A549 (cell line): ENCODE measurements around the gene CLDN4. TPM values are rescaled to one million over a fixed set of nuclear protein-coding genes. Genes with fewer than 3 reads are reported as not detected.

Experiments used
- ATAC-seq, 2 experiments: fragments of 200-7000 bp in 1 of 2; fragments of >200 bp in 1 of 2; cut with Nextera tagmentation in 1 of 2; cut with Tn5 transposase in 1 of 2; 3 replicates each; pipeline versions ENCODE4 v1.8.0 to v1.9.1; 2018 to 2020; ENCODE audit warnings: mild to moderate bottlenecking in 1 of 2, moderate library complexity in 1 of 2
- CTCF ChIA-PET: fragments of 300-600 bp; sonication (Branson Sonifier 250); formaldehyde crosslinking; extraction: SDS; loops from one replicate; lab custom pipeline; 2021; ENCODE audit warnings: antibody characterized with exemption, inconsistent platforms; lab: Yijun Ruan, JAX
- POLR2A ChIA-PET: fragments of 350-600 bp; formaldehyde crosslinking; extraction: SDS; loops from one replicate; lab custom pipeline; 2021; ENCODE audit warnings: antibody characterized with exemption, inconsistent platforms; lab: Yijun Ruan, JAX
- DNase-seq, 2 experiments: peaks; one replicate each; pipeline versions ENCODE4 v3.0.0 to v3.0.0-alpha.2; 2011 to 2016; ENCODE audit warnings: low read depth in 1 of 2, low spot score in 1 of 2
- FAIRE-seq: peaks from 2 replicates; lab custom pipeline; 2011; peaks lifted over from hg19 to GRCh38; lab: Jason Lieb, UNC
- H3K27ac ChIP-seq, 2 experiments: fragments of >200 bp; sonication (Bioruptor Twin); formaldehyde crosslinking; 3 replicates each; pipeline ENCODE4 v1.5.1; 2016 to 2017
- H3K4me1 ChIP-seq: fragments of >200 bp; sonication (Bioruptor Twin); formaldehyde crosslinking; 3 replicates; pipeline ENCODE4 v1.6.1; 2016
- H3K4me2 ChIP-seq: fragments of >200 bp; sonication (Bioruptor Twin); formaldehyde crosslinking; 3 replicates; pipeline ENCODE4 v1.6.1; 2016
- H3K4me3 ChIP-seq: fragments of >200 bp; sonication (Bioruptor Twin); formaldehyde crosslinking; 3 replicates; pipeline ENCODE4 v1.5.1; 2016
- H3K9me3 ChIP-seq: fragments of >200 bp; sonication (Bioruptor Twin); formaldehyde crosslinking; 3 replicates; pipeline ENCODE4 v1.6.1; 2016
- CBX2 ChIP-seq: fragments of 200-600 bp; sonication (generic); IDR thresholded peaks from 2 replicates; pipeline ENCODE4 v1.6.1; 2016; ENCODE audit warnings: low read depth, mild to moderate bottlenecking, borderline replicate concordance
- EHMT2 ChIP-seq: fragments of 200-600 bp; sonication (generic); IDR thresholded peaks from 2 replicates; pipeline ENCODE4 v1.6.1; 2016; ENCODE audit warnings: antibody characterized with exemption, low read depth, mild to moderate bottlenecking, moderate library complexity
- ELK1 ChIP-seq: fragments of 150-350 bp; IDR thresholded peaks from 2 replicates; pipeline ENCODE4 v1.6.1; 2014; ENCODE audit warnings: low read depth, mild to moderate bottlenecking, low read length
- FOXS1 ChIP-seq: fragments of 250-450 bp; sonication (Bioruptor Pico); IDR thresholded peaks from 2 replicates; pipeline ENCODE4 v1.5.0; 2020; ENCODE audit warnings: mild to moderate bottlenecking, moderate library complexity
- HMGXB4 ChIP-seq: fragments of 250-450 bp; sonication (Bioruptor Pico); IDR thresholded peaks from 2 replicates; pipeline ENCODE4 v1.5.0; 2021; ENCODE audit warnings: mild to moderate bottlenecking, moderate library complexity, borderline replicate concordance
- KDM1A ChIP-seq: fragments of 200-600 bp; sonication (generic); IDR thresholded peaks from 2 replicates; pipeline ENCODE4 v1.6.1; 2016; ENCODE audit warnings: low read depth, mild to moderate bottlenecking
- MAX ChIP-seq: IDR thresholded peaks from 2 replicates; pipeline ENCODE4 v1.6.1; 2012
- MAZ ChIP-seq: fragments of 150-350 bp; IDR thresholded peaks from 2 replicates; pipeline ENCODE4 v1.6.1; 2014; ENCODE audit warnings: antibody characterized with exemption, low read depth, low read length, borderline replicate concordance
- NR3C1 ChIP-seq: fragments of >200 bp; sonication (Bioruptor Twin); formaldehyde crosslinking; IDR thresholded peaks from 3 replicates; pipeline ENCODE4 v1.6.1; 2017
- RAD21 ChIP-seq, 2 experiments: fragments of >200 bp in 1 of 2; sonication (Bioruptor Twin) in 1 of 2; formaldehyde crosslinking in 1 of 2; IDR thresholded peaks in 1 of 2; conservative IDR thresholded peaks in 1 of 2; 2 replicates in 1 of 2; 3 replicates in 1 of 2; pipeline ENCODE4 v1.6.1; 2012 to 2018; ENCODE audit warnings: inconsistent platforms in 1 of 2
- RARB ChIP-seq: fragments of 250-450 bp; sonication (Bioruptor Pico); IDR thresholded peaks from 2 replicates; pipeline ENCODE4 v1.8.0; 2021; ENCODE audit warnings: mild to moderate bottlenecking, moderate library complexity
- RCOR1 ChIP-seq: fragments of 150-350 bp; IDR thresholded peaks from 2 replicates; pipeline ENCODE4 v1.6.1; 2014; ENCODE audit warnings: antibody characterized with exemption, low read length, low read depth
- REST ChIP-seq: fragments of 200-600 bp; sonication (generic); IDR thresholded peaks from 2 replicates; pipeline ENCODE4 v1.6.1; 2016; ENCODE audit warnings: antibody characterized with exemption, mild to moderate bottlenecking, moderate library complexity
- RFX5 ChIP-seq: fragments of 450-650 bp; IDR thresholded peaks from 2 replicates; pipeline ENCODE4 v1.7.1; 2014; ENCODE audit warnings: antibody characterized with exemption, mild to moderate bottlenecking, moderate library complexity
- TP53 ChIP-seq: fragments of 250-450 bp; sonication (Bioruptor Pico); IDR thresholded peaks from 2 replicates; pipeline ENCODE4 v1.5.0; 2021; ENCODE audit warnings: mild to moderate bottlenecking, moderate library complexity
- ZNF302 ChIP-seq: fragments of 250-450 bp; sonication (Bioruptor Pico); IDR thresholded peaks from 2 replicates; pipeline ENCODE4 v1.9.0; 2021; ENCODE audit warnings: inconsistent platforms, mild to moderate bottlenecking, moderate library complexity
- ZSCAN20 ChIP-seq: fragments of 250-450 bp; sonication (Bioruptor Pico); IDR thresholded peaks from 2 replicates; pipeline ENCODE4 v1.8.0; 2022; ENCODE audit warnings: mild to moderate bottlenecking, moderate library complexity
- WGBS: methylation state at CpG from one replicate; pipeline ENCODE4 v1.1.6; 2017; ENCODE audit errors: missing lambda C conversion rate; 5-methylcytosine and 5-hydroxymethylcytosine counted together
- polyA plus RNA-seq, 4 experiments: library from polyadenylated mRNA; depleted of rRNA in 3 of 4; stranded (reverse); fragments of >200 nt; fragmentation: RNase III in 1 of 4; extraction: RNeasy Plus Mini Kit Qiagen cat#74134 plus additional on column Dnase treatment in 1 of 4; gene quantifications; 2 replicates in 3 of 4; 3 replicates in 1 of 4; pipeline ENCODE4 v1.2.3, GENCODE V29; 2011 to 2017
- TF ChIP-seq, protein P1 (sequence below): fragments of >200 bp; sonication (Bioruptor Twin); formaldehyde crosslinking; IDR thresholded peaks from 2 replicates; pipeline ENCODE4 v1.6.1; 2016

The CLDN4 gene
- polyA plus RNA-seq, 2 of the 4 experiments (the other 2 are of a cell fraction), result 1.5 to 2.4 TPM

- TF ChIP-seq HMGXB4 (CRISPR knock-in tag), result no peak
- TF ChIP-seq FOXS1, result no peak
- no peak for TF ChIP-seq ZNF302 (CRISPR knock-in tag)
- no peak for TF ChIP-seq RCOR1
- TF ChIP-seq EHMT2, result no peak
- no peak for TF ChIP-seq REST
Observed at GRCh38 chr7:73881352-73882046, 50.7 kb downstream of the CLDN4 start (continued).

DNA sequence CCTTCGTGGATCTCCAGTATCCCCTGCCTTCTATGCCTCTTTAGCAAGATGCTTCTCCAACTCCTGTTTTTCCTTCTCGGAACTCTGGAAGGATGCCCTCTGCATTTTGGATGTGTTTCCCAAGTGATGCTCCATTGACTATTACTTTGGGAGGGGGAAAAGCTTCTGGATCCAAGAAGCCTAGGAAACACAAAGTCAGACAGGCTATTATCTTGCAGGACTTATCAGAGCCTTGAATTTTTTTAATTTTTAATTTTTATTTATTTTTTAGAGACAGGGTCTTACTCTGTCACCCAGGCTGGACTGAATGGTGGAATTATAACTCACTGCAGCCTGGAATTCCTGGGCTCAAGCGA is 51.2 kb downstream of the CLDN4 start:
- FAIRE-seq, result no peak
- no peak overlapping the region for H3K4me3 ChIP-seq
- H3K9me3 ChIP-seq, result no peaks in the 10 kb centered on the region
- H3K4me2 ChIP-seq, result no peak overlapping the region
- peaks cover 17% of the 10 kb centered on the region for H3K4me1 ChIP-seq
- DNase-seq, result no peak
- WGBS, result 85% methylated on average over 3 of the region's 3 CpGs
- TF ChIP-seq, protein P1, sequence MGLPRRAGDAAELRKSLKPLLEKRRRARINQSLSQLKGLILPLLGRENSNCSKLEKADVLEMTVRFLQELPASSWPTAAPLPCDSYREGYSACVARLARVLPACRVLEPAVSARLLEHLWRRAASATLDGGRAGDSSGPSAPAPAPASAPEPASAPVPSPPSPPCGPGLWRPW, result no peak
- TF ChIP-seq EHMT2, result no peak
- TF ChIP-seq RFX5, result no peak
- TF ChIP-seq HMGXB4 (CRISPR knock-in tag), result no peak
- no peak for TF ChIP-seq MAX
- no peak for TF ChIP-seq MAZ
- TF ChIP-seq TP53 (CRISPR knock-in tag), result no peak
- no peak for TF ChIP-seq RAD21 (conservative IDR thresholded peaks at IDR 0.05 in 1 of 2, IDR thresholded peaks at IDR 0.05 in 1 of 2)
- no peak for TF ChIP-seq KDM1A
- no peak for TF ChIP-seq ZSCAN20 (CRISPR knock-in tag)
- TF ChIP-seq NR3C1, result no peak
- TF ChIP-seq CBX2, result no peak
- no peak for TF ChIP-seq RARB
- no peak for TF ChIP-seq ELK1
- ChIA-PET CTCF (interaction anchor here (0.8 to 4.3 kb wide), 6 partner anchors 10 to 145 kb away, joined by 3 to 25 read pairs (median 4); partner anchors contain the start of gene ELN), POLR2A (no interaction called here)
- no peak overlapping the region for H3K27ac ChIP-seq
- no peak for ATAC-seq

Other genes with a start within 250 kb of the CLDN4 start
- gene MLXIPL, start 206.5 kb upstream of the CLDN4 start, polyA plus RNA-seq (2011; rRNA removed), result 1.4 and 2.2 TPM in 2 replicates
- gene MLXIPL, start 206.5 kb upstream of the CLDN4 start, polyA plus RNA-seq (2017; fragmentation: RNase III; extraction: RNeasy Plus Mini Kit Qiagen cat#74134 plus additional on column Dnase treatment), result 1.8 to 3.8 TPM (median 3.3 TPM) in 3 replicates
- 3.3 and 3.8 TPM in 2 replicates for gene VPS37D, start 163.2 kb upstream of the CLDN4 start, polyA plus RNA-seq (2011; rRNA removed)
- gene VPS37D, start 163.2 kb upstream of the CLDN4 start, polyA plus RNA-seq (2017; fragmentation: RNase III; extraction: RNeasy Plus Mini Kit Qiagen cat#74134 plus additional on column Dnase treatment), result 2.2 to 2.9 TPM (median 2.6 TPM) in 3 replicates
- gene DNAJC30, start 147.5 kb upstream of the CLDN4 start, polyA plus RNA-seq (2011; rRNA removed), result 5.2 and 5.7 TPM in 2 replicates
- gene DNAJC30, start 147.5 kb upstream of the CLDN4 start, polyA plus RNA-seq (2017; fragmentation: RNase III; extraction: RNeasy Plus Mini Kit Qiagen cat#74134 plus additional on column Dnase treatment), result 8.9 to 10.1 TPM (median 9.3 TPM) in 3 replicates
- gene BUD23, start 147.4 kb upstream of the CLDN4 start, polyA plus RNA-seq (2011; rRNA removed), result 131 and 161 TPM in 2 replicates
- gene BUD23, start 147.4 kb upstream of the CLDN4 start, polyA plus RNA-seq (2017; fragmentation: RNase III; extraction: RNeasy Plus Mini Kit Qiagen cat#74134 plus additional on column Dnase treatment), result 130 to 145 TPM (median 134 TPM) in 3 replicates
- gene STX1A, start 111.3 kb upstream of the CLDN4 start, polyA plus RNA-seq (2011; rRNA removed), result 72.9 and 81.7 TPM in 2 replicates
- 48.3 to 59.0 TPM (median 49.2 TPM) in 3 replicates for gene STX1A, start 111.3 kb upstream of the CLDN4 start, polyA plus RNA-seq (2017; fragmentation: RNase III; extraction: RNeasy Plus Mini Kit Qiagen cat#74134 plus additional on column Dnase treatment)
- 8.1 and 10.4 TPM in 2 replicates for gene ABHD11, start 92.2 kb upstream of the CLDN4 start, polyA plus RNA-seq (2011; rRNA removed)
- 13.7 to 15.2 TPM (median 15.1 TPM) in 3 replicates for gene ABHD11, start 92.2 kb upstream of the CLDN4 start, polyA plus RNA-seq (2017; fragmentation: RNase III; extraction: RNeasy Plus Mini Kit Qiagen cat#74134 plus additional on column Dnase treatment)
- 1.2 and 1.7 TPM in 2 replicates for gene CLDN3, start 60.7 kb upstream of the CLDN4 start, polyA plus RNA-seq (2011; rRNA removed)
- 2.0 to 2.6 TPM (median 2.0 TPM) in 3 replicates for gene CLDN3, start 60.7 kb upstream of the CLDN4 start, polyA plus RNA-seq (2017; fragmentation: RNase III; extraction: RNeasy Plus Mini Kit Qiagen cat#74134 plus additional on column Dnase treatment)
- gene METTL27, start 11.5 kb downstream of the CLDN4 start, polyA plus RNA-seq (2011; rRNA removed), result 4.1 and 5.5 TPM in 2 replicates
- gene METTL27, start 11.5 kb downstream of the CLDN4 start, polyA plus RNA-seq (2017; fragmentation: RNase III; extraction: RNeasy Plus Mini Kit Qiagen cat#74134 plus additional on column Dnase treatment), result 4.9 to 5.8 TPM (median 5.3 TPM) in 3 replicates
- gene TMEM270, start 30.2 kb downstream of the CLDN4 start, polyA plus RNA-seq (2011; rRNA removed), result 0.16 TPM in 1 of 2 replicates, not detected in the other
- not detected in 3 replicates for gene TMEM270, start 30.2 kb downstream of the CLDN4 start, polyA plus RNA-seq (2017; fragmentation: RNase III; extraction: RNeasy Plus Mini Kit Qiagen cat#74134 plus additional on column Dnase treatment)
- 0.08 and 0.16 TPM in 2 replicates for gene ELN, start 197.2 kb downstream of the CLDN4 start, polyA plus RNA-seq (2011; rRNA removed)
- 0.09 to 0.16 TPM (median 0.12 TPM) in 3 replicates for gene ELN, start 197.2 kb downstream of the CLDN4 start, polyA plus RNA-seq (2017; fragmentation: RNase III; extraction: RNeasy Plus Mini Kit Qiagen cat#74134 plus additional on column Dnase treatment)